ENCODE data around the gene ALAS1.
A peak's percentile ranks its signal among the peaks of the same experiment; 100 is the strongest.

The ALAS1 gene

GRCh38 chr3:52183786-52184445 lies 14.0 kb upstream of the ALAS1 start:
- H3K36me3 ChIP-seq (ENCODE audit: insufficient read depth, low read length), result no peaks in the 10 kb centered on the region
- H3K4me1 ChIP-seq (ENCODE audit: insufficient read depth, low read length), result no peaks in the 10 kb centered on the region
- H3K9me3 ChIP-seq (ENCODE audit: control insufficient read depth, insufficient read depth, low read length), result no peaks in the 10 kb centered on the region
- no peak overlapping the region for H3K9ac ChIP-seq (ENCODE audit: low read depth, low read length)

GRCh38 chr3:52184690-52185089 lies 13.3 kb upstream of the ALAS1 start:
- H3K36me3 ChIP-seq (ENCODE audit: insufficient read depth, low read length), result no peaks in the 10 kb centered on the region
- no peak overlapping the region for H3K9ac ChIP-seq (ENCODE audit: low read depth, low read length)
- no peaks in the 10 kb centered on the region for H3K9me3 ChIP-seq (ENCODE audit: control insufficient read depth, insufficient read depth, low read length)
- H3K4me1 ChIP-seq (ENCODE audit: insufficient read depth, low read length), result no peaks in the 10 kb centered on the region

GRCh38 chr3:52185311-52185710 lies 12.6 kb upstream of the ALAS1 start:
- Histone ChIP-seq H3K9ac (ENCODE audit: low read depth, low read length) (no peak overlapping the region), H3K36me3 (ENCODE audit: insufficient read depth, low read length) (no peaks in the 10 kb centered on the region), H3K4me1 (ENCODE audit: insufficient read depth, low read length) (no peaks in the 10 kb centered on the region), H3K9me3 (ENCODE audit: control insufficient read depth, insufficient read depth, low read length) (no peaks in the 10 kb centered on the region)

GRCh38 chr3:52185837-52186236 lies 12.1 kb upstream of the ALAS1 start:
- no peaks in the 10 kb centered on the region for H3K4me1 ChIP-seq (ENCODE audit: insufficient read depth, low read length)
- H3K36me3 ChIP-seq (ENCODE audit: insufficient read depth, low read length), result no peaks in the 10 kb centered on the region
- no peak overlapping the region for H3K9ac ChIP-seq (ENCODE audit: low read depth, low read length)
- H3K9me3 ChIP-seq (ENCODE audit: control insufficient read depth, insufficient read depth, low read length), result no peaks in the 10 kb centered on the region

DNA sequence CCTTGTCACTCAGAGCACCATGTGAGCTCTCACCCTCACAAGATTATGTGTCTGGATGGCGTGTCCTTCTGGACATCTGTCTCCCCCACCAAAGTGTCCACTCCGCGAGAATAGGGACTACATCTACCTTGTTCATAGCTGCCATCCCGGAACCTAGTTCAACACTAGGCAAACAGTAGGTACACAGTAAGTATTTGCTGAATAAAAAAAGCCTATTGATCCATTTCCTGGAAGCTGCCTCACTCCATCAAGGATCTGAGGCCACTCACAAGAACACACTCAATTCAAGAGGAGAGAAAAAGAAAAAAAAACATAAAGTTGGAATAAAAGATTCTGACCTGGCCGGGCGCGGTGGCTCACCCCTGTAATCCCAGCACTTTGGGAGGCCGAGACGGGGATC lies 11.2 kb upstream of the ALAS1 start:
- no peaks in the 10 kb centered on the region for H3K9me3 ChIP-seq (ENCODE audit: control insufficient read depth, insufficient read depth, low read length)
- H3K36me3 ChIP-seq (ENCODE audit: insufficient read depth, low read length), result no peaks in the 10 kb centered on the region
- no peak overlapping the region for H3K9ac ChIP-seq (ENCODE audit: low read depth, low read length)
- H3K4me1 ChIP-seq (ENCODE audit: insufficient read depth, low read length), result no peaks in the 10 kb centered on the region

GRCh38 chr3:52188556-52188955 lies 9.4 kb upstream of the ALAS1 start:
- no peaks in the 10 kb centered on the region for H3K4me1 ChIP-seq (ENCODE audit: insufficient read depth, low read length)
- no peaks in the 10 kb centered on the region for H3K9me3 ChIP-seq (ENCODE audit: control insufficient read depth, insufficient read depth, low read length)
- no peaks in the 10 kb centered on the region for H3K36me3 ChIP-seq (ENCODE audit: insufficient read depth, low read length)
- no peak overlapping the region for H3K9ac ChIP-seq (ENCODE audit: low read depth, low read length)

DNA sequence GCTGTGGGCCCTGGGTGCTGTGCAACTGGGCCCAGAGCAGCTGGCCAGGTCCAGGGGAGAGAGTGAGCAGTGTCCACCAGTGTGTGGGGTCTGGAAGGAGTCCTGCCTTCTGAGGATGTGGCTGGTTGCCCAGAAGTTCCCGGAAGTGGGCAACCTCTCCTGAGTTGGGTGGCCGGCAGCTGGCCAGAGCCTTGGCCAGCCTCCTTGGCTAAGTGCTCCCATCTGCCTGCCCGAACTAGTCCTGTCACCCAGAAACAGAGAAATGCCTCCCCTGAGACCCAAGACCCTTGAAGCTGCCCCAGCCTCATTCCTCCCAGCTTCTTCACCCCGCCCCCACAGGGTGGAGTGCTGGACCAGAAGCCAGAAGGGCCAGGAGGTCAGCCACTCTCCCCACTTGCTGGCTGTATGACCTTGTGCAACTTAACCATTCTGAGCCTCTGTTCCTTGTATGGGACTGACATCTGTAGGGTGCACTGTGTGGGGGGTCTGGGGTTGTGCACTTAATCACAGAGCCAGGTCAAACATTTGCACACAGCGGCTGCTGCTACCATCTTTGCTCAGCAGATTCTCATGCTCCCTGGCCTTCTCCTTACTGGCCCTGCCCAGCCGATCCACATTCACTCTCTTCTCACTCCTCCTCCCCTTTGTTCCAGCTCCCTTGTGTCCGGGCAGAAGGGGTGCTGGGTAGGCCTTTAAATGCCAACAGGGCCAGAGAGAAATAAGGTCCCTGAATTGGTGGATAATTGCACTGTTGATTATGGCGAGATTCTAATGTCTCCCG lies 7.5 kb upstream of the ALAS1 start:
- no peaks in the 10 kb centered on the region for H3K36me3 ChIP-seq (ENCODE audit: insufficient read depth, low read length)
- no peaks in the 10 kb centered on the region for H3K4me1 ChIP-seq (ENCODE audit: insufficient read depth, low read length)
- no peaks in the 10 kb centered on the region for H3K9me3 ChIP-seq (ENCODE audit: control insufficient read depth, insufficient read depth, low read length)
- no peak overlapping the region for H3K9ac ChIP-seq (ENCODE audit: low read depth, low read length)

GRCh38 chr3:52191663-52192062 lies 6.3 kb upstream of the ALAS1 start:
- Histone ChIP-seq H3K36me3 (ENCODE audit: insufficient read depth, low read length) (no peaks in the 10 kb centered on the region), H3K9ac (ENCODE audit: low read depth, low read length) (no peak overlapping the region), H3K9me3 (ENCODE audit: control insufficient read depth, insufficient read depth, low read length) (no peaks in the 10 kb centered on the region), H3K4me1 (ENCODE audit: insufficient read depth, low read length) (no peaks in the 10 kb centered on the region)

DNA sequence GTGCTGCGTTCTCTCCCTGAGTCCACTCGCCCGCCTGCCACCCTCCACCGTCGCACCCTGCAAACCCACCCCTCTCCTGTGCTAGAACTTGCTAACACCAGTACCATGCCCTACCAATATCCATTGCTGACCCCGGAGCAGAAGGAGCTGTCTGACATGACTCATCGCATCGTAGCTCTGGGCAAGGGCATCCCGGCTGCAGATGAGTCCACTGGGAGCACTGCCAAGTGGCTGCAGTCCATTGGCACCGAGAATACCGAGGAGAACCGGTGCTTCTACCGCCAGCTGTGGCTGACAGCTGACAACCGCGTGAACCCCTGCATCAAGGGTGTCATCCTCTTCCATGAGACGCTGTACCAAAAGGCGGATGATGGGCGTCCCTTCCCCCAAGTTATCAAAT lies 4.9 kb upstream of the ALAS1 start:
- H3K4me1 ChIP-seq (ENCODE audit: insufficient read depth, low read length), result peaks cover 6% of the 10 kb centered on the region
- H3K9me3 ChIP-seq (ENCODE audit: control insufficient read depth, insufficient read depth, low read length), result no peaks in the 10 kb centered on the region
- H3K9ac ChIP-seq (ENCODE audit: low read depth, low read length), result no peak overlapping the region
- no peaks in the 10 kb centered on the region for H3K36me3 ChIP-seq (ENCODE audit: insufficient read depth, low read length)

- Histone ChIP-seq H3K9ac (ENCODE audit: low read depth, low read length) (no peak overlapping the region), H3K9me3 (ENCODE audit: control insufficient read depth, insufficient read depth, low read length) (no peaks in the 10 kb centered on the region), H3K36me3 (ENCODE audit: insufficient read depth, low read length) (no peaks in the 10 kb centered on the region), H3K4me1 (ENCODE audit: insufficient read depth, low read length) (peaks cover 6% of the 10 kb centered on the region)
Measured at GRCh38 chr3:52194485-52195290, 3.3 kb upstream of the ALAS1 start.

DNA sequence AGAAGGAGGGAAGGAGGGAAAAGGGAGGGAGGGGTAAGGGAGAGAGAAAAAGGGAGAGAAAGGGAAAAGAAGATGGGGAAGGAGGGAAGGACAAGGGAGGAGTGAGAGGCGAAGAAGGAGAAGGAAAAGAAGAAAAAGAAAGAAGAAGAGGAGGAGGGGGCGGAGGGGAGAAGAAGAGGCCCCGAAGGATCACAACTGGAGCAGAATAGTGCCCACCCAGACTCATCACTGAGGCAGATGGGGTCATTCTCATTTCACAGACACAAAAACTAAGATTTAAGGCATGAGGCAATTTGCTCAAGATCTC lies 2.7 kb upstream of the ALAS1 start:
- no peaks in the 10 kb centered on the region for H3K36me3 ChIP-seq (ENCODE audit: insufficient read depth, low read length)
- H3K4me1 ChIP-seq (ENCODE audit: insufficient read depth, low read length), result peaks cover 6% of the 10 kb centered on the region
- H3K9ac ChIP-seq (ENCODE audit: low read depth, low read length), result no peak overlapping the region
- no peaks in the 10 kb centered on the region for H3K9me3 ChIP-seq (ENCODE audit: control insufficient read depth, insufficient read depth, low read length)

GRCh38 chr3:52195823-52196331 lies 2.1 kb upstream of the ALAS1 start:
- Histone ChIP-seq H3K4me1 (ENCODE audit: insufficient read depth, low read length) (peaks cover 6% of the 10 kb centered on the region), H3K9ac (ENCODE audit: low read depth, low read length) (no peak overlapping the region), H3K9me3 (ENCODE audit: control insufficient read depth, insufficient read depth, low read length) (no peaks in the 10 kb centered on the region), H3K36me3 (ENCODE audit: insufficient read depth, low read length) (no peaks in the 10 kb centered on the region; the same call in 1 of the 2 replicates)

DNA sequence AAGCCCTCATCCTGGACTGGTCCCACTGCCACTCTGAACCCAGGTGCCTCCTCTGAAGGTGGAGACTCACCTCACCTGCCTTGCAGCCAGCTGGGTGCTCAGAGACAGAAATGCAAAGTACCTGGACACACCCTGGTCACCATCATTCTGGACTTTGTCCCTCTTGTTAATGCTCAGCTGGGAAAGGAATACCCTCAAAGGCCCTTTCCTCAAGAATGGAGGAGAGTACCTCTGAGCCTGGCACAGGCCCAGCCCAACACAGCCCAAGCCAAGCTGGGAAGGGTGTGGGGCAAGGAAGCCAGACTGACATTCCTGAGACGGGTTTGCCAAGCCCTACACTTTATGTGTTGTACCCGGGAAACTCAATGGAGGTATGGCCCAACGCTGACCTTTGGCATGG lies 983 bp upstream of the ALAS1 start:
- no peaks in the 10 kb centered on the region for H3K9me3 ChIP-seq (ENCODE audit: control insufficient read depth, insufficient read depth, low read length)
- H3K4me1 ChIP-seq (ENCODE audit: insufficient read depth, low read length), result peaks cover 6% of the 10 kb centered on the region
- H3K9ac ChIP-seq (ENCODE audit: low read depth, low read length), result no peak overlapping the region
- H3K36me3 ChIP-seq (ENCODE audit: insufficient read depth, low read length), result no peaks in the 10 kb centered on the region; the same call in 1 of the 2 replicates

DNA sequence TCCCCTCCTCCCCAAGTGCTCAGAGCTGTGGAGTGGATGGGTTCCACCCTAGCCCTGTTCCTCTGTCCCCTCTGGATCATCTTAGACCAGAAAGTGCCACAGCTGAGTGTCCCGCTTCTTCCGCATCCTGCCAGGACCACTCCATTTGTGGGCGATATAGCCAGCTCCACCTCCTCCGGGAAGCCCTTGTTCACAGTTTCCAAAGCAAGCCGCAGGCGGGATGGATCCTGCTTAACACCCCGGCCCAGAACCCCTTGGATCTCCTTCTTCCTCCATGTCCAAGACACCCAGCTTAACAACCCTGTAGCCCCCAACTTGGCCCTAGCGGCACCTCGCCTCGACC lies 490 bp upstream of the ALAS1 start:
- Histone ChIP-seq H3K9me3 (ENCODE audit: control insufficient read depth, insufficient read depth, low read length) (no peaks in the 10 kb centered on the region), H3K9ac (ENCODE audit: low read depth, low read length) (peak overlapping the region; percentile 84), H3K36me3 (ENCODE audit: insufficient read depth, low read length) (peaks cover 3% of the 10 kb centered on the region), H3K4me1 (ENCODE audit: insufficient read depth, low read length) (peaks cover 6% of the 10 kb centered on the region)
